ENCODE results near the gene SEC22C.

SEC22C gene

DNA sequence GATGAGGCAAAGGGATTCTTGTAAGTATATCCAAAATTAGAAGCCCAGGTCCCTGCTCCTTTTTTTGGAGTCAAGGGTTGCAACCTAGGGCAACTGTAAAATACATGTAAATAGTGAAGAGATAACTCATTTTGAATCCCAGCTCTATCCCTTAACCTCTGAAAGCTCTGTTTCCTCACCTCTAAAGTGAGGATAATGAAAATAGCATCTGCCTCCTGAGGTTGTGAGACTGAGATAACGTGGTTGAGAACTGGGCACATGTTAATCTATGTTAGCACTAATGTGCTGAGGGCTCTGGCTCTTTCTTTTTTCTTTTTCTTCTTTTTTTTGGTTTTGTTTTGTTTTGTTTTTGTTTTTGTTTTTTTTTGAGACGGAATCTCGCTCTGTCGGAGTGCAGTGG, 13.9 kb upstream of the SEC22C start:
- no peaks in the 10 kb centered on the region for H3K27me3 ChIP-seq (ENCODE audit: low read depth, low read length)
- H3K9me3 ChIP-seq (ENCODE audit: insufficient read depth, low read length): no peaks in the 10 kb centered on the region
- H3K4me2 ChIP-seq (ENCODE audit: low read length): no peak overlapping the region
- no peak overlapping the region for H3K9ac ChIP-seq (ENCODE audit: low read length)
- H3K36me3 ChIP-seq (replicated peaks; ENCODE audit: low read depth, low read length): peaks cover 51% of the 10 kb centered on the region
- H3K4me3 ChIP-seq (ENCODE audit: low read length): no peak overlapping the region
- H3K79me2 ChIP-seq (ENCODE audit: low read length): peaks cover 36% of the 10 kb centered on the region
- no peak for TF ChIP-seq EZH2phosphoT487 (IDR thresholded peaks at IDR 0.05; ENCODE audit: low read depth)
- TF ChIP-seq, protein P1, sequence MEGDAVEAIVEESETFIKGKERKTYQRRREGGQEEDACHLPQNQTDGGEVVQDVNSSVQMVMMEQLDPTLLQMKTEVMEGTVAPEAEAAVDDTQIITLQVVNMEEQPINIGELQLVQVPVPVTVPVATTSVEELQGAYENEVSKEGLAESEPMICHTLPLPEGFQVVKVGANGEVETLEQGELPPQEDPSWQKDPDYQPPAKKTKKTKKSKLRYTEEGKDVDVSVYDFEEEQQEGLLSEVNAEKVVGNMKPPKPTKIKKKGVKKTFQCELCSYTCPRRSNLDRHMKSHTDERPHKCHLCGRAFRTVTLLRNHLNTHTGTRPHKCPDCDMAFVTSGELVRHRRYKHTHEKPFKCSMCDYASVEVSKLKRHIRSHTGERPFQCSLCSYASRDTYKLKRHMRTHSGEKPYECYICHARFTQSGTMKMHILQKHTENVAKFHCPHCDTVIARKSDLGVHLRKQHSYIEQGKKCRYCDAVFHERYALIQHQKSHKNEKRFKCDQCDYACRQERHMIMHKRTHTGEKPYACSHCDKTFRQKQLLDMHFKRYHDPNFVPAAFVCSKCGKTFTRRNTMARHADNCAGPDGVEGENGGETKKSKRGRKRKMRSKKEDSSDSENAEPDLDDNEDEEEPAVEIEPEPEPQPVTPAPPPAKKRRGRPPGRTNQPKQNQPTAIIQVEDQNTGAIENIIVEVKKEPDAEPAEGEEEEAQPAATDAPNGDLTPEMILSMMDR (IDR thresholded peaks at IDR 0.05; ENCODE audit: low read depth, low read length): no peak
- H3K27ac ChIP-seq (ENCODE audit: low read length): no peak overlapping the region
- peaks cover 7% of the 10 kb centered on the region for H3K4me1 ChIP-seq (ENCODE audit: low read length)
- H2AFZ ChIP-seq (ENCODE audit: low read depth, low read length): no peak overlapping the region
- peaks cover 3% of the 10 kb centered on the region; the same call in 1 of the 2 replicates for H4K20me1 ChIP-seq (ENCODE audit: insufficient read depth, low read length)

DNA sequence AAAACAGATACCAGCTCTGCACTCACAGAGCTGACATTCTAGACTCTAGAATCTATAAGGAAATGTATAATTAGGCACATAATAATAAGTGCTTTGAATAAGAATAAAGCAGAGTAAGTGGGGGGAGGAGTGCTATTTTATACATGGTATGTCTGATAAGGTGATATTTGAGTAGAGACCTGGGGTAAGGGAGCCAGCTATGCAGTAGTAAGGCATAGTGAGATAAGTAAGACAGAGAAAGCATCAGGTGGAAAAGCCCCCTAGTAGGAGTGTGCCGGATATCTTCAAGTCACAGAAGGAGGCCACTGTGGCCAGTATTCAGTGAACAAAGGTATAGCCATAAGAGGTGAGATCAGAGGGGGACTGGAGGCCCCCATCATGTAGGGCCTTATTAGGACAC, 11.9 kb upstream of the SEC22C start:
- no peak for TF ChIP-seq EZH2phosphoT487 (IDR thresholded peaks at IDR 0.05; ENCODE audit: low read depth)
- TF ChIP-seq, protein P1 (IDR thresholded peaks at IDR 0.05; ENCODE audit: low read depth, low read length): no peak
- Histone ChIP-seq H2AFZ (ENCODE audit: low read depth, low read length) (no peak overlapping the region), H3K9me3 (ENCODE audit: insufficient read depth, low read length) (no peaks in the 10 kb centered on the region), H4K20me1 (ENCODE audit: insufficient read depth, low read length) (peaks cover 3% of the 10 kb centered on the region; the same call in 1 of the 2 replicates), H3K27me3 (ENCODE audit: low read depth, low read length) (no peaks in the 10 kb centered on the region), H3K9ac (ENCODE audit: low read length) (no peak overlapping the region), H3K4me2 (ENCODE audit: low read length) (no peak overlapping the region), H3K36me3 (replicated peaks; ENCODE audit: low read depth, low read length) (peaks cover 51% of the 10 kb centered on the region), H3K4me1 (ENCODE audit: low read length) (peaks cover 14% of the 10 kb centered on the region), H3K27ac (ENCODE audit: low read length) (no peak overlapping the region), H3K79me2 (ENCODE audit: low read length) (peaks cover 36% of the 10 kb centered on the region), H3K4me3 (ENCODE audit: low read length) (no peak overlapping the region)

DNA sequence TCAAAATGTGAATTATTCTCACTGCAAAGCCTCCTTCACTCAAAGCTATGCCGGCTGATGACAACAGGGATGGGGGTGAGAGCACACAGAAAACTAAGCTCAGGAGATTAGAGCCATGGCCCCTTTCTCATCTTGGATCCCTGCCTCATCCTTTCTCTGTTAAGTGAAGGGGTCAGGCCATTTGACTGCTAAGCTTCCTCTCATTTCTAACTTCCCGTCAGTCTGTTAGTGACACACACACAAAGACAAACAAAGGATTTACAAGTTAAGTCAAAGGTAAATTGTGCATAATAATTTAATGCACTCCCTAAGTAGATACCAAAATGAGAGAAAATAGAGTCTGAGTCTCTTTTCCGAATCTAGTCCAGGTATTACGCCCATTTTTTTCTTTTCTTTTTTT, 10.0 kb upstream of the SEC22C start:
- Histone ChIP-seq H3K9ac (ENCODE audit: low read length) (peak overlapping the region; percentile 84), H3K4me1 (ENCODE audit: low read length) (peaks cover 14% of the 10 kb centered on the region), H3K79me2 (ENCODE audit: low read length) (peaks cover 36% of the 10 kb centered on the region), H3K36me3 (replicated peaks; ENCODE audit: low read depth, low read length) (peaks cover 42% of the 10 kb centered on the region), H4K20me1 (ENCODE audit: insufficient read depth, low read length) (peaks cover 3% of the 10 kb centered on the region; the same call in 1 of the 2 replicates), H3K4me3 (ENCODE audit: low read length) (peak overlapping the region; percentile 93), H3K27me3 (ENCODE audit: low read depth, low read length) (no peaks in the 10 kb centered on the region), H3K27ac (ENCODE audit: low read length) (peak overlapping the region; percentile 59), H3K9me3 (ENCODE audit: insufficient read depth, low read length) (no peaks in the 10 kb centered on the region), H2AFZ (ENCODE audit: low read depth, low read length) (no peak overlapping the region), H3K4me2 (ENCODE audit: low read length) (peak overlapping the region; percentile 90)
- TF ChIP-seq, protein P1 (IDR thresholded peaks at IDR 0.05; ENCODE audit: low read depth, low read length): no peak
- TF ChIP-seq EZH2phosphoT487 (IDR thresholded peaks at IDR 0.05; ENCODE audit: low read depth): no peak

DNA sequence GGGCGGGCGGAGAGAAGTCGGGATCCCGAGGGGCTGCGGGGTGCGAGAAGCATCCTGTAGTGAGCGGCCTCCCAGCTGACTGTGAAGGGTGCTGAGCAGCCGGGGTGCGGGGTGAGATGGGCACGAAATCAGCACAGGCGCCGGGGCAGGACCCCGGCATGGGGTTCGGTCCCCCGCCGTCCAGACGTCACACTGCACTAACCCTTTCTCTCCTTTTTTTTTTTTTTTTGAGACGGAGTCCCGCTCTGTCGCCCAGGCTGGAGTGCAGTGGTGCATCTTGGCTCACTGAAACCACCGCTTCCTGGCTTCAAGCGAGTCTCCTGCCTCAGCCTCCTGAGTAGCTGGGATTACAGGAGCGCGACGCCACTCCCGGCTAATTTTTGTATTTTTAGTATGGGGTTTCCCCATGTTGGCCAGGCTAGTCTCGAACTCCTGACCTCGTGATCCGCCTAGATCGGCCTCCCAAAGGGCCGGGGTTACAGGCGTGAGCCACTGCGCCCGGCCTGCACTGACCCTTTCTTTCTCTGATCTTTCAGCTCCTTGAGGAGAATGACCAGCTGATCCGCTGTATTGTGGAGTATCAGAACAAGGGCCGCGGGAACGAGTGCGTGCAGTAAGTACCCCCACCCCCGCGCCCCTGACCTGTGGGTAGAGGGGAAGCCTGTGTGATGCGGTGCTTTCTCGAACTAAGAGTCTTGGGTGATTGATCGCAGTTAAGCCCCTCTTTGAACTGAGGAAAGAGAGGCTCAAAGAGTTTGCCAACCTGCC, 9.4 kb upstream of the SEC22C start:
- peak overlapping the region; percentile 59 for H3K27ac ChIP-seq (ENCODE audit: low read length)
- H3K9me3 ChIP-seq (ENCODE audit: insufficient read depth, low read length): no peaks in the 10 kb centered on the region
- H3K79me2 ChIP-seq (ENCODE audit: low read length): peaks cover 36% of the 10 kb centered on the region
- H3K9ac ChIP-seq (ENCODE audit: low read length): peak overlapping the region; percentile 84
- H4K20me1 ChIP-seq (ENCODE audit: insufficient read depth, low read length): peaks cover 3% of the 10 kb centered on the region; the same call in 1 of the 2 replicates
- TF ChIP-seq EZH2phosphoT487 (IDR thresholded peaks at IDR 0.05; ENCODE audit: low read depth): no peak
- TF ChIP-seq, protein P1 (IDR thresholded peaks at IDR 0.05; ENCODE audit: low read depth, low read length): no peak
- peak overlapping the region; percentile 90 for H3K4me2 ChIP-seq (ENCODE audit: low read length)
- peak overlapping the region; percentile 93 for H3K4me3 ChIP-seq (ENCODE audit: low read length)
- no peak overlapping the region for H2AFZ ChIP-seq (ENCODE audit: low read depth, low read length)
- peaks cover 35% of the 10 kb centered on the region for H3K36me3 ChIP-seq (replicated peaks; ENCODE audit: low read depth, low read length)
- H3K4me1 ChIP-seq (ENCODE audit: low read length): peaks cover 14% of the 10 kb centered on the region
- H3K27me3 ChIP-seq (ENCODE audit: low read depth, low read length): no peaks in the 10 kb centered on the region
